Measurements from ENCODE around the gene MRPL2.

Gene MRPL2

DNA sequence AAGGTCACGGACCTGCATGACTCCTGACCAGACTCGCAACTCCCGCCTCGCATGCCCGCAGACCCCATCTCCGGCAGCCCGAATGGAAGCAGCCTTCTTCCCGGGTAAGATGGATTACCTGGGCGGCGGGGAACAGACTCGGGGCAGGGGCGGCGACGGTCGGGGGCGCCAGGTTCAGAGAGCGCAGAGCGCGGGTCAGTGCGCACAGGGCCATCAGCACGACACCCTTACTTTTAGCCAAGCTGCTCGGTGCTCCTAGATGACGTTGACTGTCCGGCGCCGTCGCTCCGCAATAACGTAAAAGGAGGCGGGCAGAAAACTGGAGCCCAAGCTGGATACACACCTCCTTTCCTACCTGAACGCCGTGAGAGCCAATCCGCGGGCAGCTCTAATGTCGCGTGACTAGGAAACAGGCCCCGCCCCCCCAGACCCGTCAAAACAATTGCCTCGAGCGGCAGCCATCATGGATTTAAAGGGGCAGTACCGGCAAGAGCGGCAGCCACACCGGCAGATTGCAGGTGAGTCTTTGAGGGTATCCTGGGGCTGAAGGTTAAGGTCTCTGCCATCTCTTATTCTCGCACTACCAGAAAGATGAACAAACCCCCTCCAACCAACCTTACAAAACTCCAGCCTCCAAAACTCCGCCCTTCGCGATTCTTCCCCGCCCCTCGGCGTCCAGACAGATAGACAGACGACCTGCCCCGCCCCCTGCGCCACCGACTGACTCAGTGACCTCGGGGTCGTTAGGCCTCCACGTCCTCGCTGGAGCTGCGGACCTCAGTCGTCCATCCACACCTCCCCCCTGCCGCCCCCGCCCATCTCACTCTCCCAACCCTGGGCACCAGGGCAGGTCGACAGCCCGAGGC, at the start of gene MRPL2, which contains the start of gene KLC4:
Gene MRPL2, minus strand, starts transcription at position 267 of the 866 bp plus-strand sequence. Its CDS starts 53 bp downstream, at position 214.
Gene KLC4, plus strand, starts transcription at position 464 of the 866 bp plus-strand sequence. CDS start 1,705 bp downstream, outside the sequence.
- DNase-seq (ENCODE audit: low spot score): peak; percentile 97

DNA sequence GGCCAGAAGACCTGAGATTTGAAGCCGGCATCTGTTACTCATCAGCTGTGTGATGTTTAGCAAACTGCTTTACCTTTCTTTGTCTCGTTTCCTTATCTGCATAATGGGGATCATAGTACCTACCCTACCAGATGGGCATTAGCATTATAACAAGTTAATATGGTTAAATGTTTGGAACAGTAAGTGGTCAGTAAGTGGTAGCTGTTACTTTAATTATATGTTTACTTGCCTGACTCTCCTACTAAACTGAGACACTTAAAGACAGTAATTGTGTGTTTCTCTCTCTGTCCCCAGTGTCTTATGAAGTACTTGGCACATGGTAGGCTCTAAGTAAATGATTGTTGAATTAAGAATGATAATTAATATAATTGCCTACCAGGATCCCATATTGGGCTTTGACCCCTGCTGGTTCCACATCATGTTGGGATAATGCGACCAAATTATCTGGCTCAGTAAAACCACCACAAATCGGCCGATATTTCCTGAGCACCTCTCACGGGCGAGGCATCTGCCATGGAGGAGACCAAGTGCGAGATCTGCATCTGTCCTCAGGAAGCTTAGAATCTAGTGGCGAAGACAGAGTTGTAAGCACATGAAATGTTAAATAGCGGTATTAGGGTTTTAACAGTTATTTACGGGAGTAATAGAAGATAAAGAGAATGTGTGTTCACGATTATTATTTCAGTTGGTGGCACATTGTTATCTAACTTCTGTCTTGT, 48.3 kb upstream of the MRPL2 start:
- DNase-seq (ENCODE audit: low spot score): no peak

DNA sequence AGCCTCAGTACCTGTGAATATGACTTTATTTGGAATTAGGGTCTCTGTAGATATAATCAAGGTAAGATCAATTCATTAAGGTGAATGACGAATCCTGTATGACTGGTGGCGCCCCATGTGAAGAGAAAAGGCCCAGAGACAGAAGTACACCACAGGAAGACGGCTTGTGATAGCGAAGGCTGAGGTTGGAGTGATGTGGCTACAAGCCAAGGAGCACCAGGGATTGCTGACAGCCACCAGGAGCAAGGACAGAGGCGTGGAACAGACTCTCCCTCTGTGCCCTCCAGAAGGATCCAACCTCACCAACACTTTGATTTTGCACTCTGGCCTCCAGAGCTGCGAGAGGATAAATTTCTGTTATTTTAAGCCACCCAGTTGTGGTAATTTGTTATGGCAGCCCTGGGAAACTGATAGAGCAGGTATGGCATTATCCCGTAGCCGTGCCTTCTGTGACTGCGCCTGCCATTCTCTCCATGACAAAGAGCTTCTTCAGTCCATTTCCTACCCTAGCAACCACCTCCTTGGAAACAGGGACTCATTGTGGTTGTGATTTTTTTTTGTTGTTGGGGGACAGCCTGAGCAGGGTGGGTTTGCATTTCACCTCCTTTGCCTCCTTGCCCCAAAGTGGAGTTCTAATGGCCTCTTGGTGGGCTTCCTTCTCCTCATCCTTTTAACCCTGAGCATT, 46.4 kb upstream of the MRPL2 start:
- DNase-seq (ENCODE audit: low spot score): no peak

DNA sequence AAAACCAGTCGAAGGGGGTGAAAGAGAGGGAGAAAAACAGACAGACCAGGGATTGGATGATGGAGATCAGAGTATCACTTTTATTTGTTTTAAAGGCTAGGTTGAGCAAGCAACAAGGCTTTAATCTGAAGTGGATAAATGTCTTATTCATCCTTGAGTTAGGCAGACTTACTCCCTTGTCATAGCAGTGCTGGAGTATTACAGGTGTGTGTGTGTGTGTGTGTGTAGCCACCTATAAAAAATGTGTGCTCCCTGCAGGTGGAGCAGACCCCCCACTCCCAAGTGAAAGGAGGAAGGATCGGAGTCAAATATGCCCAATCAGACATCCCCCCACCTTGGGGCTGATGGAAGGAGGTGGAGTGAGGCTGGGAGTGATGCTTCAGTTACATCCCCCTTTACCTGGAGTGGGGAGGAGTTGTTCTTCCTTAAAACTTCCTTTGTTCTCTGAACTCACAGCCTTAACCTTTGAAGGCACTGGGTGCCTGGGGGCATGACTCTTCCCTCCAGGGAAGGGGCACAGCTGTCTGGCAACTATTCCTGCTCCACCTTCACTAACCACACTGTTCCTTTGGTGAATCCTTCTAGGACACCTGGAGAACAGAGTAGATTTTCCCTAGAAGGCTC, 44.1 kb upstream of the MRPL2 start:
- DNase-seq (ENCODE audit: low spot score): no peak

DNA sequence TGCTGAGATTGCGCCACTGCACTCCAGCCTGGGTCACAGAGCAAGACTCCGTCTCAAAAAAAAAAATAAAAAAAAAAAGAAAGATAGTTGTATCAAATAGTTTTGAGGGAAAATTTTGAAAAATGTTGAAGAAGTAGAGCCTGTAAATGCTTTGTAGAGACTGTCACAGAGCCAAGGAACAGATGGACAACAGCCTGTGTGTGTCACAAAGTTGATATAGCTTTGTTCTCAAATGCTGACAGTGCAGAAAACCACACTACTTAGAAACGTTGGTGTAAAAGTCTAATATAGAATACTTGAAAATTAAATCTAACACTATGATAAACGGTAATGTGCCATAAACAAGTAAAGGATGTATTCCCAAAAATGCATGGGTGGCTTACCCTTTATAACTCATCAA, 42.3 kb upstream of the MRPL2 start:
- no peak for DNase-seq (ENCODE audit: low spot score)

DNA sequence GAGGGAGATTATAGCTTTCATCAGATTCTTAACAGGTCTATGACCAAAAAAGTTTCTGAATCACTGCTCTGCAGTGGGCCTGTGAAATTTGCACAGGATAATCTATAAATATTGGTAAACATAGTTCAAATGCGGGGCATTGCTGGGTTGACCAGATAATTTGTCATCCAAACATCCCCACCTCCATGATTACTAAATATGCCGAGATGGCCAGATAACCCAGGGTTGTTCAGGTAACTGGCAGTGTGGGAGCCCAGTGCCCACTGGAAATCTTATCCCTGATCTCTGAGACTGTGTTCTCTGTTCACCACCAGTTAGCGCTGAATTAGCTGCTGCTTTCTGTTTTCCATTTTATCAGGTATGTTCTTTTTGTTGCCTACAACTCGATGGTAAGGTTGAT, 38.3 kb upstream of the MRPL2 start:
- DNase-seq (ENCODE audit: low spot score): no peak

DNA sequence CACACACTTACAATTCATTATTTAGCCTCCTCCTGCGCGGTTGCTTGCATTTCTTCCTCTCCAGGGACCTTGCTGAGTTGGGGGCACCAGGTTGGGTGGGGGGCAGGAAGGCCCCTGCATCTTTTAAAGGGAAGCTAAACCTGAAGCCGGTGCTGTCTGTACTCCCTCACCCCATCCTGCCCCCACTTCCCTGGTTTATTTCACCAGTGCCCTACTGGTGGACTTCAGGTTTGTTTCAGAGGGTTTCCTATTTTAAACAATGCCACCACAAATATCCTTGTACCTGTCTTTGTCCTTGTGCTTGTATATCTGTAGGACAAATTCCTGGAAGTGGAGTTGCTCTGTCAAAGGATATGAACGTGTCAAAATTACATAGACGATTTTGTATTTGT, 37.9 kb upstream of the MRPL2 start:
- DNase-seq (ENCODE audit: low spot score): no peak

DNA sequence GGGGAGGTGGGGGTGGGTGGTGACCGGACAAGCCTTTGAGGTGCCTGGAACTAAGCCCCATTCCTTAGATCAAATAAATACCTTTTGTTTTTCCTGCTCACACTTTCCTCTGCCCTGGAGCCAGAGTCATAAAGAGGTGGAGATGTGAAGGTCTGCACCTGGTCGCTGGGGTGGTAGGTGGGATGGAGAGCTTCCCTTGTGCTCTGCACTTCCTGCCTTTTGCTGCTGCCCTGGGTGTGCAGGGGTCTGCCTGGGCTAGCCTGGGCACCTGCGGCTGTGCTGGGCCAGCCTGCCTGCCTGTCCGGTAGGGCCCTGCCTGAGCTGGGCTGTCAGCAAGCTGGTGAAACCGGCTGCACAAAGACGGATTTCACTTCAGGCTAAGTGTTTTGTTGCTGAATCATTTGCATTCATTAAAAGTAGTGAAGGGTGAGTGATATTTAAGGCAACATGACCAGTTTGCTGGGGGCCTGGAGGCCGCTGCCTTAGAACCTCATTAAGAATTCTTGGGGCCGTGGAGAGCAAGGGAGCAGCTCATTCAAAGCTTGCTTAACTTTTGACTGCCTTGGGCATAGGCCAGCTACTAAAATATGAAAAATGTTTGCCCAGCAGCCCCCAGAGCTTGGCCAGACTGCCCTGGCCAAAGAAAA, 37.3 kb upstream of the MRPL2 start:
- no peak for DNase-seq (ENCODE audit: low spot score)

DNA sequence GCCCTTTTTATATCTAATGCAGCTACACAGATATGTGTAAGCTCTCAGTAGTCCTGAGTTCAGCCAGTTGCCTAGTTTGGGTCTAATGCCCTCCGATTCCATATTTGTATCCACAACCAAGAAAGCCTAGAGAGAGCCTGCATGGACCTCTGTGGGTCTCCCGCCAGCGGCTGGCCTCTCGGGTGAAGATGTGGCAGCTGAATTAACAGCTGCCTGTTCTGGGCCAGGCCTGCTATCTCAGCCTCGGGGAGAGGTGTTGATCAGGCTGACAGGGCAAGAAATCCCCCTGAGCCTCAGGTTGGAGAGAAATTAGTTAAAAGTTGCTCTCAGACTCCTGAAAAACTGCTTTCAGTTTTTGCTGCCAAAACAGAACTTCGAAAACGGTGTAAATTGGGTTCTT, 36.7 kb upstream of the MRPL2 start:
- DNase-seq (ENCODE audit: low spot score): no peak

DNA sequence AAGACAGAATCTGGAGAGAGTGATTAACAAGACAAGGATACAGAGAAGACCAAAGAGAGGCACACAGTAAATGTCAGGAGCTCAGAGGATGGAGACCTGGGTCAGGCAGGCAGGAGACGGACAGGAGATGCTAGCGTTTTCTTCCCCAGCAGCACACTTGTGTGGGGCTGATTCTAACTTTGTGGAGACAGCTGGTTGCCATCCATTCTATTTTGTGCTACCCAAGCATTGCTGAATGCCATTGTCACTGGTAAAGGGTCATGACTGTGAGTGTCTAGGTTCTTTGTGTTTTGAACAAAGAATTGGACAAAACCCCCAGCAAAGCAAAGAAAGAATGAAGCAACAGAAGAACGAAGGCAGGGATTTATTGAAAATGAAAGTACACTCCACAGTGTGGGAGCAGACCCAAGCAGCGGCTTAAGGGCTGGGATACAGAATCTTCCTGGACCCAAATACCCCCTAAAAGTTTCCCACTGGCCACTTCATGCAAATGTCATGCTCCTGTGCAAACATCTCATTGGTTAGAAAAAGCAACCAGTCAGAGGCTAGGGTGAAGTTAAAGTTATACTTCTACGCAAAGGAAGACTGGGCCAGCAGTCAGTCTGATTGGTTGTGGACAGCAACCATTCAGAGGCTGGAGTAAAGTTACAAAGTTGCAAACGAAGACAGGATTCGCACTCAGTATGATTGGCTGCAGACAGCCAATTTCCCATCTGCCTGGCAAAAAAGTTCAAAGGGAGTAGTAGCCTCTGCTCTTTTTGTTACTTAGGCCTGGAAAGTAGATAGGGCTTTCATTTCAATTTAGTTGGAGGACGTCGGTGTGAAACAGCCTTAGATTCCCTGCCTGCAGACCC, 34.4 kb upstream of the MRPL2 start:
- no peak for DNase-seq (ENCODE audit: low spot score)

DNA sequence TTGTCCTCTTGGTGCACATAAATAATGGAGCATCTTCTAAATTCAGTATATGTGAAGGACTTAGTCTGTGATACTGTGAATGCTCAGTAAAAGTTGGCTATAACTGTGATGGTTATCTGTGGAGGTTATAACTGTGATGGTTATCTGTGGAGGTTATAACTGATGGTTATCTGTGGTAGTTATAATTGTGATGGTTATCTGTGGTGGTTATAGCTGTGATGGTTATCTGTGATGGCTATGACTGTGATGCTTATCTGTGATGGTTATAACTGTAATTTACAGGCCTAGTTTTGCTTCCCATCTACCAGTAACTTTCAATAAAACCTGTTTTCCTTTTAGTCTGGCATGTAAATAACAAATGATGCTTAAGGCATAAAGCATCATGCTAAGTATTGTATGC, 33.4 kb upstream of the MRPL2 start:
- DNase-seq (ENCODE audit: low spot score): no peak

DNA sequence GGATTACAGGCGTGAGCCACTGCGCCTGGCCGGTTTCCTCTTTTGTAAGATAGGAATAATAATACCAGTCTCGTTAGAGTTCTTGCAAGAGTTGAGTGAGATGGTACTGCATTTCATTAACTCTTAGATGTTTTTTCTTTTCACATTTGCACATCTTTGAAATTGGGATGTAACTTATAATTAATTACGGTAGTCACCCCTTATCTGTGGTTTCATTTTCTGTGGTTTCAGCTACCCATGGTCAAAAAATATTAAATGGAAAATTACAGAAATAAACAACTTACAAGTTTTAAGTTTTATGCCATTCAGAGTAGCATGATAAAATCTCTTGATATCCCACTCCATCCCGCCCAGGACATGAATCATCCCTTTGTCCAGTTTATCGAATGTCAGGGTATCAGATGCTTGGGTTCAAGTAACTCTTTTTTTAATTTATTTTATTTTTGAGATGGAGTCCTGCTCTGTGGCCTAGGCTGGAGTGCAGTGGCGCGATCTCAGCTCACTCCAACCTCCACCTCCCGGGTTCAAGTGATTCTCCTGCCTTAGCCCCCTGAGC, 32.3 kb upstream of the MRPL2 start:
- no peak for DNase-seq (ENCODE audit: low spot score)

DNA sequence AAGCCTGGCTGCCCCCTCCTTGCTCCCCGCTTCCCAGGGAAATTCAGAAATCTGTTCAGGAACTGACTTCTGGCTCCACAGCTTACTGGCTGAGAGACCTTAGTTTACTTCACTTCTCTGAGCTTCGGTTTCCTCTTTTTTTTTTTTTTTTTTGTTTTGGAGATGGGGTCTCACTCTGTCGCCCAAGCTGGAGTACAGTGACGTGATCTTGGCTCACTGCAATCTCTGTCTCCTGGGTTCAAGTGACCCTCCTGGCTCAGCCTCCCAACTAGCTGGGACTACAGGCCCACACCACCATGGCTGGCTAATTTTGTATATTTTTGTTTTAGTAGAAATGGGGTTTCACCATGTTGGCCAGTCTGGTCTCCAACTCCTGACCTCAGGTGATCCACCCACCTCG, 31.8 kb upstream of the MRPL2 start:
- DNase-seq (ENCODE audit: low spot score): no peak

DNA sequence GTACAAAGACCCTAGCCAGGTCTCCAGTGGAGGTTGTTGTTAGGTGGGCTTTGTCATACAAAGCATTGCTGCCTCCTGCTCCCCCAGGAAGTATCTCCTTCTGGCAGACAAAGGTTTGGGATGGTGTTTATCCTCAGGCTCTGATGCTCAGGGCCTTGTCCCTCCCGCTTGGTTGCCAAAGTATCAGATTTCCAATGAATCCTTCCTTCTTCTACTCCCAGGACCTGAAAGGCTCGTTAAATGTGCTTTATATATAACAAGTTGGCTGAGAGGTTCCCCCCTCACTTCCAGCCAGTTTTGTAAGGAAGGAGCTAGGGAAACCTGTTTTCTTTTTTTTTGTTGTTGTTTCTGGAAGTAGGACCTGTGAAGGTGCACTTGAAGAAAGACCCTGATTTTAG, 31.3 kb upstream of the MRPL2 start:
- no peak for DNase-seq (ENCODE audit: low spot score)

DNA sequence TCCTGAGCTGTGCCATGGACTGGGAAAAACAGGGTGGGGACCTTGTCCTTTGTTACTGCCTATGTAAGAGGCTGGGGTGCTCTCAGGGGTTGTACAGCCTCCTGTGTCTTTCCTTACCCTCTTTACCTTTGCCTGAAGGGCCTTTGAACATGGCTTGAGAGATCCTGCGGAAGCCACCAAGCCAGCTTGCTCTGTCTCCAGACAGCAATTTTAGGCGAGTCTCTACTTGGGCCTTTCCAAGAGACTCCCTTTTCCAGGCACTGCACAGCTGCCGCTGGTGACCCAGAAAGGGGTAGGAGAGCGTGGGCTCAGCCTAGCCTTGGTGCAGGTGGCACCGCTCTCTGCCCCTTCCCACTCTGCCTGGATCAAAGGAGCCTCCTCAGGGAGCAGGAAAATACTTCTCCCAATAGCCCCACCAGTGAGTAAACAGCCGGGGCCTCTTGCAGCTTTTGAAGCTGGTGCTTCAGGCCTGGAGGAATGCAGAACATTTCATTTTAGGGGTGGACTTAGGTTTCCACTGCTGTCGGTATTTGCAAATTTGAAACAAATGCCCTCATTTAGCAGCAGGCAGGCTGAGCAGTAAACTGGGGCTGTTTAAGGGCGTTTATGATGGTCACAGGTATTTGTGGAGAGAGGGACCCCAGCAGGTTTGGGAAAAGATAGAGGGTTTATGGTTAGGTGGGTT, 30.8 kb upstream of the MRPL2 start:
- no peak for DNase-seq (ENCODE audit: low spot score)

DNA sequence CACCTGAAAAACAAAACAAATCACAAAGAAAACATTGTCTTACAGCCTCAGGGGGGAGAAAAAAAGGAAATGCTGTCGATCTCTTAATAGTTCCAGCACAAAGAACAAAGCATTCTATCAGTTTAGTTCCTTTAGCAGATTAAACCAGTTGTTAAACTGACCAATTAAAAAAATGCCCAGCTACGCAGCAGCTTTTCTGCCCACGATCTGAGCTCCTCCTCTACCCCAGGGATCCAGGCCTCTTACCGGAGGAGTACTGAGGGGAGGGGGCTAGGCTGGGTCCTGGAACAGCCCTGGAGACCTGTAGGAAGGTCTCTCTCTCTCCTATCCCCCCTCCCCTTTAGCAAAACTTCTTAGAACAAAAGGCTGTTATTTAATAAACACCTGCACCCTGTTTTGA, 30.2 kb upstream of the MRPL2 start:
- no peak for DNase-seq (ENCODE audit: low spot score)

DNA sequence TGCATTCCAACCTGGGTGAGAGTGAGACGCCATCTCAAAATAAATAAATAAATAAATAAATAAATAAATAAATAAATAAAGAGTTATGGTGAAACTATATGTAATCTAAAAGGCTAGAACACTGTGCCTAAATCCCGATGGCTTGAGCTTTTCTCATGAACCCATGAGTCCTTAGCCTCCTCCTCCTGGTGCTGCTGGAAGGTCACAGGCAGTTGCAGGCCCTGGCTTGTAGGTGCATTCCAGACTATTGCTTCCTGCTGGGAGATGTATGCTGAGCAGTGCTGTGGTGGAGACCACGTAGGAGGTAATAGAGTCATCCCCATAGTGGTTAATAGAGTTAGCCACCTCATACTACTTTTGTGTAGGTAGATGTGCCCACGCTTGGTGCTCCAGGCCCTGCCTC, 29.4 kb upstream of the MRPL2 start:
- DNase-seq (ENCODE audit: low spot score): no peak

DNA sequence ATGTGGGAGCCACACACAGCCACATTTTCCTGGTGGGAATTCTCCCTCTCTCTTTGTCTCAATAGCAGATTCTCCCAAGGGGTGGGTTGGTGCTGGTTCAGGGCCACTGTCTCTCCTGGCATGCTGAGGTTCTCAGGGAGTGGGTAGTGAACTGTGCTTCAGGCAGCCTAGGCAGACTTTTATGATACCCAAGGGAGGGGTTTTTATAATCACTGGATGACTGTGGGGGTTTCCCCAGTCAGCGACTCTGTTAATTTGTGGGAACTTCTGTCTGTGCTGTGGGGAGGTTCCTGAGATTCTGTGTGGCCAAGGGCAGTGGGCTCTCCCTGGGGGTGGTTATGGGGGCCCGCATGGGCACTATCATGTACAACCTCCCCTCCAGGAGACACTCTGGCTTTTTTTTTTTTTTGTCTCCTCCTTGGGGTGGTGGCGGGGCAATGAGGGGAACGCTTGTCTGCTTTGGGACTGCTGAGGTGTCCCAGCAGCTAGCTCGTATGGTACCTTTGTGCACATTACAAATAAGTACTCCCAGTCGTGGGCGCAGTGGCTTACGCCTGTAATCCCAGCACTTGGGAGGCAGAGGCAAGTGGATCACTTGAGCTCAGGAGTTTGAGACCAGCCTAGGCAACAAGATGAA, 26.9 kb upstream of the MRPL2 start:
- DNase-seq (ENCODE audit: low spot score): no peak
